K562 (cell line): ENCODE results near the gene PDZD8. TPM values are rescaled to one million over a fixed set of nuclear protein-coding genes. Genes with fewer than 3 reads are reported as not detected.

Experiments
- ATAC-seq: fragments of 200-7000 bp; cut with Tn5 transposase; 3 replicates; pipeline ENCODE4 v1.9.1; 2020; ENCODE audit warnings: moderate library complexity
- BruUV-seq: library from RNA; stranded (reverse); fragments of 400-500 nt; replicated peaks from 2 replicates; lab custom pipeline; 2021; lab: Mats Ljungman, UMichigan
- CTCF ChIA-PET: fragments of 300-600 bp; formaldehyde crosslinking; extraction: SDS; loops from one replicate; lab custom pipeline; 2021; ENCODE audit warnings: low intra/inter-chr PET ratio; lab: Yijun Ruan, JAX
- POLR2A ChIA-PET: fragments of 300-600, 350-650 bp; sonication (Branson Sonifier 250); formaldehyde crosslinking; extraction: SDS; loops from one replicate; lab custom pipeline; 2021; ENCODE audit warnings: antibody characterized with exemption, inconsistent platforms; lab: Yijun Ruan, JAX
- DNase-seq, 4 experiments: peaks; one replicate each; pipeline versions ENCODE4 v3.0.0 to v3.0.0-alpha.2; 2011 to 2018; ENCODE audit warnings: low spot score in 3 of 4, mixed read lengths in 3 of 4; ENCODE audit errors: extremely low read depth in 1 of 4
- FAIRE-seq: peaks from 2 replicates; lab custom pipeline; 2011; peaks lifted over from hg19 to GRCh38; lab: Jason Lieb, UNC
- H2AFZ ChIP-seq: 2 replicates; pipeline ENCODE4 v1.6.0; 2011; ENCODE audit warnings: low read depth, low read length, control low read depth, inconsistent platforms
- H3K27ac ChIP-seq: fragments of 200-600 bp; 3 replicates; pipeline ENCODE4 v1.8.0; 2011; ENCODE audit warnings: low read depth, mild to moderate bottlenecking, control low read depth, inconsistent platforms, low read length, moderate library complexity, mixed read lengths; ENCODE audit errors: extremely low read depth
- H3K27me3 ChIP-seq, 2 experiments: fragments of 300-600 bp in 1 of 2; 2 replicates in 1 of 2; 3 replicates in 1 of 2; pipeline versions ENCODE4 v1.6.0 to v1.8.0; 2011; ENCODE audit warnings: inconsistent platforms in 2 of 2, low read length in 2 of 2, mild to moderate bottlenecking in 1 of 2, mixed read lengths in 1 of 2, moderate library complexity in 1 of 2; ENCODE audit not compliant: control insufficient read depth in 2 of 2, insufficient read depth in 2 of 2
- H3K36me3 ChIP-seq: fragments of 300-600 bp; 3 replicates; pipeline ENCODE4 v1.8.0; 2011; ENCODE audit warnings: mild to moderate bottlenecking, low read length, inconsistent platforms; ENCODE audit not compliant: control insufficient read depth, insufficient read depth
- H3K4me1 ChIP-seq, 2 experiments: fragments of 200-600 bp in 1 of 2; replicated peaks in 1 of 2; 2 replicates in 1 of 2; 3 replicates in 1 of 2; pipeline versions ENCODE4 v1.5.1 to v1.8.0; 2011; ENCODE audit warnings: inconsistent platforms in 2 of 2, low read length in 2 of 2, mild to moderate bottlenecking in 1 of 2, mixed read lengths in 1 of 2, moderate library complexity in 1 of 2; ENCODE audit not compliant: control insufficient read depth in 2 of 2, insufficient read depth in 2 of 2
- H3K4me2 ChIP-seq: 2 replicates; pipeline ENCODE4 v1.6.1; 2011; ENCODE audit warnings: low read length, control low read depth, inconsistent platforms, mixed read lengths; ENCODE audit not compliant: insufficient read depth
- H3K4me3 ChIP-seq: fragments of 200-600 bp; sonication (generic), shearing (Covaris generic); 2 replicates; pipeline ENCODE4 v1.5.1; 2016; ENCODE audit warnings: control low read depth, inconsistent platforms
- H3K79me2 ChIP-seq: fragments of 200-600 bp; 3 replicates; pipeline ENCODE4 v1.8.0; 2011; ENCODE audit warnings: low read length, inconsistent platforms; ENCODE audit not compliant: control insufficient read depth, insufficient read depth
- H3K9ac ChIP-seq, 2 experiments: 2 replicates each; pipeline versions ENCODE4 v1.6.0 to v1.6.1; 2011; ENCODE audit warnings: low read depth in 2 of 2, low read length in 2 of 2, control low read depth in 1 of 2, inconsistent platforms in 1 of 2, mild to moderate bottlenecking in 1 of 2, mixed read lengths in 1 of 2; ENCODE audit not compliant: insufficient read depth in 1 of 2
- H3K9me1 ChIP-seq: one replicate; pipeline ENCODE4 v1.6.0; 2011; ENCODE audit warnings: inconsistent platforms, mild to moderate bottlenecking, low read length, moderate library complexity; ENCODE audit not compliant: control insufficient read depth, insufficient read depth
- H3K9me3 ChIP-seq: replicated peaks from 2 replicates; pipeline ENCODE4 v1.5.1; 2011; ENCODE audit warnings: low read depth, low read length, inconsistent platforms; ENCODE audit not compliant: control insufficient read depth, insufficient read depth
- H4K20me1 ChIP-seq: replicated peaks from 2 replicates; pipeline ENCODE4 v1.6.1; 2011; ENCODE audit warnings: low read length, inconsistent platforms, mixed read lengths; ENCODE audit not compliant: control insufficient read depth, insufficient read depth
- CBX5 ChIP-seq: IDR thresholded peaks from 2 replicates; pipeline ENCODE4 v1.6.1; 2014; ENCODE audit warnings: low read depth, borderline replicate concordance
- IRF2 ChIP-seq: sonication (generic); formaldehyde crosslinking; IDR thresholded peaks from 2 replicates; pipeline ENCODE4 v1.8.1; 2022; ENCODE audit warnings: mild to moderate bottlenecking, missing genetic modification reagents
- KAT2B ChIP-seq: IDR thresholded peaks from one replicate; pipeline ENCODE4 v1.6.1; 2012; ENCODE audit warnings: low read depth, mild to moderate bottlenecking, control low read depth, inconsistent platforms, low read length, moderate library complexity
- RFX1 ChIP-seq: fragments of 450-650 bp; IDR thresholded peaks from 2 replicates; pipeline ENCODE4 v1.6.1; 2016; ENCODE audit warnings: mild to moderate bottlenecking, moderate library complexity
- STAT6 ChIP-seq: sonication (generic); formaldehyde crosslinking; IDR thresholded peaks from 2 replicates; pipeline ENCODE4 v1.8.1; 2023; ENCODE audit warnings: mild to moderate bottlenecking, missing genetic modification reagents
- ZNF511 ChIP-seq: sonication (generic); formaldehyde crosslinking; IDR thresholded peaks from 2 replicates; pipeline ENCODE4 v1.8.0; 2022; ENCODE audit warnings: mild to moderate bottlenecking, missing genetic modification reagents
- ZNF551 ChIP-seq: fragments of 250-450 bp; sonication (Bioruptor Pico); IDR thresholded peaks from 2 replicates; pipeline ENCODE4 v1.5.0; 2021; ENCODE audit warnings: mild to moderate bottlenecking, moderate library complexity
- WGBS: fragments of 100-300 bp; shearing (Covaris generic); methylation state at CpG from one replicate; pipeline ENCODE4 v1.1.6; 2016; ENCODE audit warnings: low coverage, mixed read lengths; ENCODE audit not compliant: insufficient coverage; ENCODE audit errors: missing lambda C conversion rate; 5-methylcytosine and 5-hydroxymethylcytosine counted together
- in situ Hi-C: fragments of 300-500 bp; cut with MboI; formaldehyde crosslinking; loops from 4 replicates; pipeline ENCODE4 v1.15.0; 2018; ENCODE audit warnings: inconsistent platforms, mixed read lengths
- intact Hi-C: fragments of 100-400 bp; cut with micrococcal nuclease; formaldehyde crosslinking; loops from 2 replicates; pipeline ENCODE4 v1.14.2; 2022
- polyA plus RNA-seq, 8 experiments: library from polyadenylated mRNA; depleted of rRNA in 4 of 8; stranded (reverse) in 5 of 8; unstranded in 3 of 8; fragments of >200 nt; fragmentation: Nextera tagmentation in 2 of 8; fragmentation: Illumina TruSeq in 1 of 8; extraction: Ambion mirVana in 2 of 8; extraction: Trizol in 1 of 8; gene quantifications; 2 replicates each; pipeline versions ENCODE4 v1.2.1 to v1.2.3, GENCODE V29; 2011 to 2014; ENCODE audit warnings: inconsistent platforms in 1 of 8, missing spikeins in 1 of 8
- total RNA-seq, 7 experiments: library from RNA; depleted of rRNA in 6 of 7; stranded (reverse); fragments of >200 nt in 6 of 7; fragmentation: Illumina TruSeq in 2 of 7; extraction: Trizol in 2 of 7; gene quantifications; 2 replicates each; pipeline versions ENCODE4 v1.2.1 to v1.2.3, GENCODE V29; 2011 to 2021; ENCODE audit warnings: low replicate concordance in 1 of 7
- TF ChIP-seq, protein P1 (sequence below): fragments of 250-450 bp; sonication (Bioruptor Pico); IDR thresholded peaks from 2 replicates; pipeline ENCODE4 v1.8.0; 2021; ENCODE audit warnings: moderate library complexity, mild to moderate bottlenecking, inconsistent platforms

Gene PDZD8
- total and polyA plus RNA-seq, 9 of the 15 experiments (the other 6 are each of a cell fraction or from before 2014, with no cell fraction given): 5.5 to 53.4 (median 36.8) TPM

GRCh38 chr10:117239051-117239450 lies 136.2 kb downstream of the PDZD8 start:
- peaks cover 0 to 23% of the 10 kb centered on the region in 2 experiments; a peak in 3 of 5 replicates for H3K27me3 ChIP-seq
- no TSS peak for BruUV-seq

More at GRCh38 chr10:117239051-117239450, 136.2 kb downstream of the PDZD8 start:
- Histone ChIP-seq H3K36me3 (no peaks in the 10 kb centered on the region), H3K9me3 (no peaks in the 10 kb centered on the region), H3K9me1 (no peaks in the 10 kb centered on the region), H3K79me2 (no peaks in the 10 kb centered on the region), H3K27ac (no peak overlapping the region), H4K20me1 (no peaks in the 10 kb centered on the region), H3K4me3 (no peak overlapping the region), H3K4me2 (no peak overlapping the region), H3K4me1 (peaks cover 0 to 17% of the 10 kb centered on the region in 2 experiments; a peak in 2 of 5 replicates), H2AFZ (no peak overlapping the region), H3K9ac (no peak overlapping the region)
- ChIA-PET POLR2A (no interaction called here), CTCF (no interaction called here)
- in situ Hi-C loops: loop anchor here (25.0 kb wide), 1 partner anchor 198 kb away; no protein-coding TSS in a partner anchor
- DNase-seq: no peak
- TF ChIP-seq RFX1 (no peak), IRF2 (no peak), CBX5 (no peak), STAT6 (no peak), KAT2B (no peak), ZNF511 (no peak), ZNF551 (CRISPR knock-in tag) (no peak)
- TF ChIP-seq, protein P1, sequence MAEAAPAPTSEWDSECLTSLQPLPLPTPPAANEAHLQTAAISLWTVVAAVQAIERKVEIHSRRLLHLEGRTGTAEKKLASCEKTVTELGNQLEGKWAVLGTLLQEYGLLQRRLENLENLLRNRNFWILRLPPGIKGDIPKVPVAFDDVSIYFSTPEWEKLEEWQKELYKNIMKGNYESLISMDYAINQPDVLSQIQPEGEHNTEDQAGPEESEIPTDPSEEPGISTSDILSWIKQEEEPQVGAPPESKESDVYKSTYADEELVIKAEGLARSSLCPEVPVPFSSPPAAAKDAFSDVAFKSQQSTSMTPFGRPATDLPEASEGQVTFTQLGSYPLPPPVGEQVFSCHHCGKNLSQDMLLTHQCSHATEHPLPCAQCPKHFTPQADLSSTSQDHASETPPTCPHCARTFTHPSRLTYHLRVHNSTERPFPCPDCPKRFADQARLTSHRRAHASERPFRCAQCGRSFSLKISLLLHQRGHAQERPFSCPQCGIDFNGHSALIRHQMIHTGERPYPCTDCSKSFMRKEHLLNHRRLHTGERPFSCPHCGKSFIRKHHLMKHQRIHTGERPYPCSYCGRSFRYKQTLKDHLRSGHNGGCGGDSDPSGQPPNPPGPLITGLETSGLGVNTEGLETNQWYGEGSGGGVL: no peak
- intact Hi-C loops: no loop called here
- ATAC-seq: no peak
- WGBS: 44% methylated on average over 3 of the region's 8 CpGs
- no peak for FAIRE-seq
